Ovary (tissue), 9 donors: ENCODE results near the gene ATG4A. TPM values are rescaled to one million over a fixed set of nuclear protein-coding genes. Genes with fewer than 3 reads are reported as not detected.
A peak's percentile ranks its signal among the peaks of the same experiment; 100 is the strongest.

Experiments used
- DNase-seq, 5 donors: peaks; one replicate each; pipeline ENCODE4 v3.0.0-alpha.2; 2019 to 2020
- H3K27ac ChIP-seq, 2 donors: fragments of 200-600 bp; one replicate each; pipeline versions ENCODE4 v1.5.1 to v1.8.0; 2019 to 2022
- H3K27me3 ChIP-seq: fragments of 200-600 bp; one replicate; pipeline ENCODE4 v1.8.0; 2022
- H3K36me3 ChIP-seq: fragments of 200-600 bp; sonication (generic); one replicate; pipeline ENCODE4 v1.5.1; 2019
- H3K4me1 ChIP-seq: one replicate; pipeline ENCODE4 v1.8.1; 2013; ENCODE audit warnings: mild to moderate bottlenecking, moderate library complexity; ENCODE audit not compliant: insufficient read depth
- H3K4me3 ChIP-seq: fragments of 200-600 bp; sonication (generic); one replicate; pipeline ENCODE4 v1.5.1; 2017
- H3K9me3 ChIP-seq, 2 donors: fragments of 200-600 bp in 1 of 2; sonication (generic) in 1 of 2; one replicate each; pipeline versions ENCODE4 v1.5.1 to v1.8.1; 2013 to 2019; ENCODE audit warnings: mild to moderate bottlenecking in 1 of 2, moderate library complexity in 1 of 2
- EP300 ChIP-seq: sonication (generic); formaldehyde crosslinking; IDR thresholded peaks from one replicate; pipeline ENCODE4 v1.6.1; 2017; ENCODE audit warnings: antibody characterized with exemption
- POLR2A ChIP-seq: fragments of 450-650 bp; IDR thresholded peaks from one replicate; pipeline ENCODE4 v1.6.1; 2017; ENCODE audit warnings: antibody characterized with exemption, mild to moderate bottlenecking, moderate library complexity
- whole genome bisulfite sequencing, 3 donors: extraction: QIAGEN DNeasy Blood & Tissue Kit in 1 of 3; methylation state at CpG; one replicate each; pipeline versions ENCODE4 v1.1.5 to v1.1.7; 2013 to 2017; 5-methylcytosine and 5-hydroxymethylcytosine counted together
- intact Hi-C, 4 donors: fragments of 100-400 bp; cut with DNase I; formaldehyde crosslinking; loops; one replicate each; pipeline versions ENCODE4 v1.11.0 to v1.15.1; 2022 to 2023
- polyA plus RNA-seq, 2 donors: library from polyadenylated mRNA; stranded (reverse); fragments of 200-250 nt in 1 of 2; fragments of 350-450 nt in 1 of 2; fragmentation: Illumina TruSeq in 1 of 2; extraction: RNeasy Lipid Tissue Mini Kit (QIAGEN cat#74804) in 1 of 2; gene quantifications; one replicate each; pipeline ENCODE4 v1.2.3, GENCODE V29; 2013 to 2014
- total RNA-seq, 7 donors: library from RNA; depleted of rRNA in 2 of 7; stranded (reverse); fragments of >200 nt in 2 of 7; fragmentation: NEBNext Ultra II Directional in 3 of 7; extraction: Animal tissue kit (Norgen Biotek cat#: 25700) in 3 of 7; gene quantifications; one replicate each; pipeline versions ENCODE4 v1.1.0 to v1.2.4, GENCODE V29; 2016 to 2023
- TF ChIP-seq, protein P1 (sequence below), 3 donors: fragments of 450-650 bp in 2 of 3; fragments of 200-600 bp in 1 of 3; IDR thresholded peaks; one replicate each; pipeline versions ENCODE4 v1.5.1 to v1.8.0; 2016 to 2022; ENCODE audit warnings: antibody characterized with exemption in 3 of 3, mild to moderate bottlenecking in 1 of 3
- donor health status: DM: no; HTN: no; CAD: no; lungs with moderate emphysema.
- donor health status: DM: no; HTN: no; CAD: no.
- donor health status: Bipolar disorder and iron deficiency.
- donor health status: DM: yes; HTN: yes; CAD: no.
- donor health status: DM: no; HTN: no; CAD: no.
- donor health status: DM: yes; HTN: yes; CAD: no.

ATG4A gene
- total and polyA plus RNA-seq, 9 donors, result 3.7 to 13.5 (median 5.2) TPM

DNA sequence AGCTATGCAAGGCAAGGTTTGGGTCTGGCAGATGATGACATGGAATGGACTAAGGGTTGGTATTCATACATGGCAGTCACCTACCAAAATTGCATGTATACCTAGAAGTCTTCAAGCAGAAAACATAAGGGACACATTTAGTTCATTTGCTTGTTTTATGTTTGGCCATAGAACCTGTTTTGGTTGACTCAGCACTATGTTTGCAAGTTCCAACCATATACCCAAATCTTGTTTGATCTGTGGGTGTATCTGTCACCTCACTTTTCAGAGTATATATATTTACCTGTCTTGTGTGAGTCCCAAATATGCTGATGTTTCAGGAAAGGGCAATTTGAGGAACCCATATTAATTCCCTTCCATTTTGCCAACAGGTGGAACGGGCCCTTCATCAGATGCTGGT is 39.3 kb downstream of the ATG4A start:
- Histone ChIP-seq H3K4me3 (no peak overlapping the region), H3K4me1 (no peaks in the 10 kb centered on the region), H3K27ac (no peak overlapping the region), H3K36me3 (no peaks in the 10 kb centered on the region), H3K27me3 (no peaks in the 10 kb centered on the region), H3K9me3 (no peaks in the 10 kb centered on the region)
- TF ChIP-seq, protein P1, sequence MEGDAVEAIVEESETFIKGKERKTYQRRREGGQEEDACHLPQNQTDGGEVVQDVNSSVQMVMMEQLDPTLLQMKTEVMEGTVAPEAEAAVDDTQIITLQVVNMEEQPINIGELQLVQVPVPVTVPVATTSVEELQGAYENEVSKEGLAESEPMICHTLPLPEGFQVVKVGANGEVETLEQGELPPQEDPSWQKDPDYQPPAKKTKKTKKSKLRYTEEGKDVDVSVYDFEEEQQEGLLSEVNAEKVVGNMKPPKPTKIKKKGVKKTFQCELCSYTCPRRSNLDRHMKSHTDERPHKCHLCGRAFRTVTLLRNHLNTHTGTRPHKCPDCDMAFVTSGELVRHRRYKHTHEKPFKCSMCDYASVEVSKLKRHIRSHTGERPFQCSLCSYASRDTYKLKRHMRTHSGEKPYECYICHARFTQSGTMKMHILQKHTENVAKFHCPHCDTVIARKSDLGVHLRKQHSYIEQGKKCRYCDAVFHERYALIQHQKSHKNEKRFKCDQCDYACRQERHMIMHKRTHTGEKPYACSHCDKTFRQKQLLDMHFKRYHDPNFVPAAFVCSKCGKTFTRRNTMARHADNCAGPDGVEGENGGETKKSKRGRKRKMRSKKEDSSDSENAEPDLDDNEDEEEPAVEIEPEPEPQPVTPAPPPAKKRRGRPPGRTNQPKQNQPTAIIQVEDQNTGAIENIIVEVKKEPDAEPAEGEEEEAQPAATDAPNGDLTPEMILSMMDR (IDR thresholded peaks at IDR 0.05), result no peak
- TF ChIP-seq POLR2A, result no peak
- TF ChIP-seq EP300, result no peak
- 71 to 86% (median 81%) methylated on average over 1 of the region's 1 CpG for WGBS, 3 donors
- DNase-seq, result no peak
- intact Hi-C loops, result no loop called here

DNA sequence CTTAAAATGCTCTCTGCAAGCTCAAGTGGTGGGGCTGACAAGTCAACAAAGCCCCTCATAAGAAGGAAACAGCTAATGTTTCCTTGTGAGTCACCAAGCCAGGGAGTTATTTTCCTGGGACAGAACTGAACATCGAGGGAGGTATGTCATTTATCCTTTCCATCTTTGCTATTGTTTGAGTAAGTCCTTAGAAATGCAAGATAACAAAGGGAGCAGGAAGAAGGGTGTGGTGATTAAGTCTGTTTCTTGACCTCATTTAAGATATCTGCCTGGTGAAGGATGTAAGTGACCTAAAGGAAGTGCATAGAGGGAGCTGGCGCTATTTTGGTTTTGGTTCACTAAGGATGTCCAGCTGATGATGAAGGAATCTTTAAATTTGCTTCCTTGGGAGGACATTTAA is 39.9 kb downstream of the ATG4A start:
- H3K4me3 ChIP-seq, result no peak overlapping the region
- no peaks in the 10 kb centered on the region for H3K4me1 ChIP-seq
- no peaks in the 10 kb centered on the region for H3K36me3 ChIP-seq
- H3K27ac ChIP-seq, result no peak overlapping the region
- WGBS, 3 donors, result 70 to 77% (median 75%) methylated on average over 2 of the region's 2 CpGs
- no peaks in the 10 kb centered on the region for H3K9me3 ChIP-seq
- TF ChIP-seq, protein P1 (IDR thresholded peaks at IDR 0.05), result no peak
- TF ChIP-seq POLR2A (no peak), EP300 (no peak)
- no peak for DNase-seq
- intact Hi-C loops, result no loop called here
- H3K27me3 ChIP-seq, result no peaks in the 10 kb centered on the region

DNA sequence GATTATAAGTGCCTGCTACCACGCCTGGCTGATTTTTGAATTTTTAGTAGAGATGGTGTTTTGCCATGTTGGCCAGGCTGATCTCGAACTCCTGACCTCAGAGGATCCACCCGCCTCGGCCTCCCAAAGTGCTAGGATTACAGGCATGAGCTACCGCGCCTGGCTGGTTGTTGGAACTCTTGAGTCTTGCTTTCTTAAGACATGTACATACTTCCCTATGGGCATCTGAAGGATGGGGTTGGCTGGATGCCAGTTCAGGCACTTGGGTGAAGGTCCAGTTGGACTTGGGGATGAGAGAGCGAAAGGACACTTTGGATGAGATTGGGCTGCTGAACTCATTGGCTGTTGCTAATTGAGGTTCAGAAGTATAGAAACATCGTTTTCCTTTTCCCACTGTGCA is 40.5 kb downstream of the ATG4A start:
- peak in 2 of 5 donors; percentile 17 to 20 for DNase-seq
- WGBS, 3 donors, result 83 to 84% (median 83%) methylated on average over 8 of the region's 8 CpGs
- Histone ChIP-seq H3K4me1 (no peaks in the 10 kb centered on the region), H3K36me3 (no peaks in the 10 kb centered on the region), H3K4me3 (no peak overlapping the region), H3K27me3 (no peaks in the 10 kb centered on the region), H3K9me3 (no peaks in the 10 kb centered on the region), H3K27ac (no peak overlapping the region)
- TF ChIP-seq, protein P1 (IDR thresholded peaks at IDR 0.05), result no peak
- TF ChIP-seq EP300 (no peak), POLR2A (no peak)
- intact Hi-C loops, result no loop called here

DNA sequence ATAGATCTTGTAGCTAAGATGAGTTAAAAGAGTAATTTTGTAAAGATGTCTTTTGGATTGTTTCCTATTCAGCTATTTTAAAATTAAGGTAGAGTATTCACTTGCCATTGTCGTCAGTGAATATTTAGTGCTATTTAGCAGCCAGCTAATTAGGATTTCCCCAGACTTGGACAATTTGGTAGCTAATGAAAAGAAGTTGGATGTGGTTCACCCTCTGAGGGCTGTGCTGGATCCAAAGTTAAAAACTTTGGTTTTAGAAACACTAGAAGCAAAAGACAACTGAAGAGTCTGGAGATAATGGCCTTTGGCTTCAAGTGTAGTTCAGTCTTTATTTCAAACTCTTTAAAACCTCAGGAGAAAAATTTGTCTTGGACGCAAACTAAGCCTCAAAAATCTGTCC is 41.3 kb downstream of the ATG4A start:
- Histone ChIP-seq H3K9me3 (no peaks in the 10 kb centered on the region), H3K4me1 (no peaks in the 10 kb centered on the region), H3K27ac (no peak overlapping the region), H3K27me3 (no peaks in the 10 kb centered on the region), H3K4me3 (no peak overlapping the region), H3K36me3 (no peaks in the 10 kb centered on the region)
- 51 to 58% (median 58%) methylated on average over 2 of the region's 2 CpGs for WGBS, 3 donors
- intact Hi-C loops, result no loop called here
- TF ChIP-seq EP300 (no peak), POLR2A (no peak)
- TF ChIP-seq, protein P1 (IDR thresholded peaks at IDR 0.05), result no peak
- DNase-seq, result no peak

DNA sequence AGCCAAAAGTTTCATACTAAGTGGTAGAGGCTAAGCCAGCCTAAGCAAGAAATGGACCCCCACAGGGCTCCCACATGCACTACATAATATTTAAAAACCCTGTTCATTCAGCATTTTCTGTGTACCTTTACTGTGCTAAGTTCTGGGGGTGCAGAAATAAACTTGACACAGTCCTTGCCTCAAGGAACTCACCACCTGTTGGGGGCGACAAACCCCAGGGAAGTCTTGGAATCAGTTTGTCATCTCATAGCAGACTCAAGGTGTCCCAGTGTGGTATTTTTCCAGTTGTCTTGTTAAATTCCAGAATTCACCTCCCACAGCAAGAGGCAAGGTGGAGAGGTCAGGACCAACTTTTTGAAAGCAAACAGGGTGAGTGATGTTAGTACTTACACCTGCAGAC is 43.1 kb downstream of the ATG4A start:
- Histone ChIP-seq H3K4me3 (no peak overlapping the region), H3K27me3 (no peaks in the 10 kb centered on the region), H3K27ac (no peak overlapping the region), H3K4me1 (no peaks in the 10 kb centered on the region), H3K36me3 (no peaks in the 10 kb centered on the region), H3K9me3 (no peaks in the 10 kb centered on the region)
- intact Hi-C loops, result no loop called here
- no peak for DNase-seq
- WGBS, 3 donors, result 45 to 56% (median 48%) methylated on average over 1 of the region's 1 CpG
- TF ChIP-seq, protein P1 (IDR thresholded peaks at IDR 0.05), result no peak
- TF ChIP-seq POLR2A (no peak), EP300 (no peak)
